ENCODE data around the gene SLC39A12. TPM values are rescaled to one million over a fixed set of nuclear protein-coding genes. Genes with fewer than 3 reads are reported as not detected.

The SLC39A12 gene
- total RNA-seq = 20.1 TPM

GRCh38 chr10:17951868-17952371 lies at the start of gene SLC39A12:
Gene SLC39A12 (plus strand): TSS chr10:17951918. CDS start chr10:17953277, 1,359 bp downstream.

Other genes with a start within 250 kb of the SLC39A12 start
- 0.23 TPM for gene TMEM236, start 199.7 kb upstream of the SLC39A12 start, total RNA-seq
- gene MRC1, start 142.6 kb upstream of the SLC39A12 start, total RNA-seq = 3.0 TPM
- gene CACNB2, start 188.5 kb downstream of the SLC39A12 start, total RNA-seq = 35.3 TPM

Measured in diencephalon (tissue), 1 donor.